ENCODE data around the gene TLR10. TPM values are rescaled to one million over a fixed set of nuclear protein-coding genes. Genes with fewer than 3 reads are reported as not detected.
A peak's percentile ranks its signal among the peaks of the same experiment; 100 is the strongest.

Gene TLR10
- total RNA-seq, 1 donor from 2014 or later = 0.22 TPM

DNA sequence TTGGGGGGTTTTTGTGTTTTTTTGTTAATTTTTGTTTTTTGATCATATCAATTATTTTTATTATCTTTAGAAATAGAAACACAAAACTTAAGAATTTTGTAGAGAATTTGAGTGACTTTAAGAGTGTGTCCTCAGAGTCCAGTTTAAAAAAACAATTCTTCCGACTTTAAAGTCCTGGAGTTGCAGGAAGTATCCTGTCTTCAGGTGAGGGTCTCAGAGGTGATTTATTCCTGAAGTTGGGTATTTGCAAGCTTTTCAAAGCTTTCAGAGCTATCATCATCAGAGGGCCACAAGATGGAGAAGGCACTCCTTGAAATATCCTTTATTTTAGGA, 23.0 kb downstream of the TLR10 start:
- H3K27ac Mint-ChIP-seq = no peak overlapping the region
- no peak for DNase-seq (ENCODE audit: extremely low spot score, unreplicated experiment)
- TF ChIP-seq, protein P1, sequence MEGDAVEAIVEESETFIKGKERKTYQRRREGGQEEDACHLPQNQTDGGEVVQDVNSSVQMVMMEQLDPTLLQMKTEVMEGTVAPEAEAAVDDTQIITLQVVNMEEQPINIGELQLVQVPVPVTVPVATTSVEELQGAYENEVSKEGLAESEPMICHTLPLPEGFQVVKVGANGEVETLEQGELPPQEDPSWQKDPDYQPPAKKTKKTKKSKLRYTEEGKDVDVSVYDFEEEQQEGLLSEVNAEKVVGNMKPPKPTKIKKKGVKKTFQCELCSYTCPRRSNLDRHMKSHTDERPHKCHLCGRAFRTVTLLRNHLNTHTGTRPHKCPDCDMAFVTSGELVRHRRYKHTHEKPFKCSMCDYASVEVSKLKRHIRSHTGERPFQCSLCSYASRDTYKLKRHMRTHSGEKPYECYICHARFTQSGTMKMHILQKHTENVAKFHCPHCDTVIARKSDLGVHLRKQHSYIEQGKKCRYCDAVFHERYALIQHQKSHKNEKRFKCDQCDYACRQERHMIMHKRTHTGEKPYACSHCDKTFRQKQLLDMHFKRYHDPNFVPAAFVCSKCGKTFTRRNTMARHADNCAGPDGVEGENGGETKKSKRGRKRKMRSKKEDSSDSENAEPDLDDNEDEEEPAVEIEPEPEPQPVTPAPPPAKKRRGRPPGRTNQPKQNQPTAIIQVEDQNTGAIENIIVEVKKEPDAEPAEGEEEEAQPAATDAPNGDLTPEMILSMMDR (conservative IDR thresholded peaks at IDR 0.05) = peak; percentile 14
- no peaks in the 10 kb centered on the region for H3K27me3 Mint-ChIP-seq
- H3K4me1 Mint-ChIP-seq (ENCODE audit: unreplicated experiment) = peaks cover 5% of the 10 kb centered on the region
- no peak overlapping the region for H3K4me3 Mint-ChIP-seq
- H3K9me3 Mint-ChIP-seq = no peaks in the 10 kb centered on the region
- no peaks in the 10 kb centered on the region for H3K36me3 Mint-ChIP-seq

DNA sequence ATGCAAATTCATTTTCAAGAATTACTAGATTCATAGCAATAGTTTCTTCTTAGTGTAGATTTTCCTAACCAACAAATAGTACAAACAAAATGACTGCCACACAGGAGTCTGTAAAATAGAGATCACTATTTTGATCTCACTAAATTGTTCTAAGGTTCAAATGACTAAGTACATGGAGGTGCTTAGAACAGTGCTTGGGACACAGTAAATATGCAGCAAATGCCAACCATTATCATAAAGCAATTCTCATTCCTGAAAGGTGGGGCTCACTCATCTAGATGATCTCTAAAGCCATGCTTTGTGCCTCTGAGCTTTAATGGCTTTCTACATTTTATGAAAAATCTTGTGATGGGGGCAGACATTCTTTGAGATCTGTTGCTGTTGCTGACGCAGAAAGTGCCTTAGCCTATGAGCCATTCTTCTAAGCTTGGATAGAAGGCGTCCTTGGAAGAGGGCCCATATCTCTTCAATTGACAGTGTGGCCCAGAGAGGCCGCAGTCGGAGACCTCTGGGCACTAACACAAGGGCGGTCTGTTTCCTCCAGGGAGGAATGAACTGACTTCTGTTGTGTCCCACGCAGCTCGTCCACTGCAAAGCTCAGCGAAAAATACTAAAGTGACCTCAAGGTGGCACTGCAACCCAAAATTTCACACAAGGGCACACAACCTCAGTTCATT, 23.5 kb downstream of the TLR10 start:
- TF ChIP-seq, protein P1 (conservative IDR thresholded peaks at IDR 0.05) = peak; percentile 90
- H3K4me3 Mint-ChIP-seq = no peak overlapping the region
- peak overlapping the region; percentile 51 for H3K27ac Mint-ChIP-seq
- no peaks in the 10 kb centered on the region for H3K27me3 Mint-ChIP-seq
- H3K36me3 Mint-ChIP-seq = no peaks in the 10 kb centered on the region
- no peak for DNase-seq (ENCODE audit: extremely low spot score, unreplicated experiment)
- H3K9me3 Mint-ChIP-seq = no peaks in the 10 kb centered on the region
- peaks cover 5% of the 10 kb centered on the region for H3K4me1 Mint-ChIP-seq (ENCODE audit: unreplicated experiment)

DNA sequence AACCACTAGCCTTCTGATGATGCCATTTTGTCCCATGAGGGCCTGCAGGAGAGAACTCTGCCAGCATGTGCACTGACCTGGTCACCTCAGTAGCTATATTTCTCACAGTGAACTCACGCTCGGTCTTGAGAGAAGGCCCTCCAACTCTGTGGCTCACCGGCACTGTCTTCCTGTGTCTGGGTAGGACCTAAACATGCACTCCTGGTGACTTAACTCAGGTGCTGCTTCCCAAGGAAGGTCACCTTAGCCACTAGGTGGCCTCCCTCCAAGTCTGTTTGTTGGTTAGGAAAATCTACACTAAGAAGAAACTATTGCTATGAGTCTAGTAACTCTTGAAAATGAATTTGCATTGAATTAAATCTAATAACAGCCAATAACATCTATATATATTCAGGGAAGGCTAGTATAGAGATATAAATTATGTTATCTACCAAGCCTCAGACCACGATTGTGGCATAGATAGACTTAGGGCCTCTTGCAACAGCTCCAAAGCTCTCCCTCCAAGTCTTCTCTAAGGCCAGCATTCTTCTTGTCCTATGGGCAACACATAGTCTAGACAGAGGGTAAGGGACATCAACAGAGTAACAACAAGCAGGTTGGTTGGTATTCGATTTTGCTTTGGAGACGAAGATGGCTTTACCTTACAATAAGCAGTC, 24.7 kb downstream of the TLR10 start:
- H3K4me3 Mint-ChIP-seq = no peak overlapping the region
- H3K4me1 Mint-ChIP-seq (ENCODE audit: unreplicated experiment) = peaks cover 5% of the 10 kb centered on the region
- DNase-seq (ENCODE audit: extremely low spot score, unreplicated experiment) = no peak
- TF ChIP-seq, protein P1 (conservative IDR thresholded peaks at IDR 0.05) = peak; percentile 29
- H3K36me3 Mint-ChIP-seq = no peaks in the 10 kb centered on the region
- no peaks in the 10 kb centered on the region for H3K27me3 Mint-ChIP-seq
- H3K9me3 Mint-ChIP-seq = no peaks in the 10 kb centered on the region
- no peak overlapping the region for H3K27ac Mint-ChIP-seq

GRCh38 chr4:38752941-38753806, 29.6 kb downstream of the TLR10 start:
- DNase-seq (ENCODE audit: extremely low spot score, unreplicated experiment) = peak; percentile 84
- H3K36me3 Mint-ChIP-seq = no peaks in the 10 kb centered on the region
- TF ChIP-seq, protein P1 (conservative IDR thresholded peaks at IDR 0.05) = no peak
- no peak overlapping the region for H3K27ac Mint-ChIP-seq
- no peaks in the 10 kb centered on the region for H3K9me3 Mint-ChIP-seq
- no peaks in the 10 kb centered on the region for H3K27me3 Mint-ChIP-seq
- no peak overlapping the region for H3K4me3 Mint-ChIP-seq
- peaks cover 11% of the 10 kb centered on the region for H3K4me1 Mint-ChIP-seq (ENCODE audit: unreplicated experiment)

- DNase-seq (ENCODE audit: extremely low spot score, unreplicated experiment) = no peak
- Mint-ChIP-seq H3K27ac (no peak overlapping the region), H3K4me3 (peak overlapping the region; percentile 52), H3K9me3 (no peaks in the 10 kb centered on the region), H3K4me1 (ENCODE audit: unreplicated experiment) (peaks cover 11% of the 10 kb centered on the region), H3K36me3 (no peaks in the 10 kb centered on the region), H3K27me3 (no peaks in the 10 kb centered on the region)
- TF ChIP-seq, protein P1 (conservative IDR thresholded peaks at IDR 0.05) = no peak
These were observed 30.3 kb downstream of the TLR10 start for GRCh38 chr4:38752372-38752940.

Data from type B pancreatic cell (in vitro differentiated cells).